ENCODE data around the gene MAP2K5. TPM values are rescaled to one million over a fixed set of nuclear protein-coding genes. Genes with fewer than 3 reads are reported as not detected.

Gene MAP2K5
- total RNA-seq, 1 donor from 2014 or later, result 29.8 TPM

DNA sequence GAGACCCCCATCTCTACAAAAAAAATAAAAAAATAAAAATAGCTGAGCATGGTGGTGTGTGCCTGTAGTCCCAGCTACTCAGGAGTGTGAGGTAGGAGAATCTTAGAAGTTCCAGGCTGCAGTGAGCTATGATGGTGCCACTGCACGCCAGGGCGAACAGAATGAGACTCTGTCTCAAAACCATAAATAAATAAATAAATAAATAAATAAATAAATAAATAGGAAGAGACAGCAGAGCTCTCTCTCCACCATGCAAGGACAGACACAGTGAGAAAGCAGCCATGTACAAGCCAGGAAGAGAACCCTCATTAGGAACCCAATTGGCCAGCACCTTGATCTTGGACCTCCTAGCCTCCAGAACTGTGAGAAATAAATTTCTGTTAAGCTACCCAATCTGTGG is 26.9 kb upstream of the MAP2K5 start:
- no peak for DNase-seq (ENCODE audit: low spot score in 2 of 2, unreplicated experiment in 2 of 2)
- H3K36me3 Mint-ChIP-seq, result peaks cover 18% of the 10 kb centered on the region
- H3K27ac Mint-ChIP-seq, result no peak overlapping the region
- peaks cover 12% of the 10 kb centered on the region for H3K4me1 Mint-ChIP-seq
- no peaks in the 10 kb centered on the region for H3K27me3 Mint-ChIP-seq (ENCODE audit: low read depth)
- H3K9me3 Mint-ChIP-seq, result no peaks in the 10 kb centered on the region
- TF ChIP-seq, protein P1, sequence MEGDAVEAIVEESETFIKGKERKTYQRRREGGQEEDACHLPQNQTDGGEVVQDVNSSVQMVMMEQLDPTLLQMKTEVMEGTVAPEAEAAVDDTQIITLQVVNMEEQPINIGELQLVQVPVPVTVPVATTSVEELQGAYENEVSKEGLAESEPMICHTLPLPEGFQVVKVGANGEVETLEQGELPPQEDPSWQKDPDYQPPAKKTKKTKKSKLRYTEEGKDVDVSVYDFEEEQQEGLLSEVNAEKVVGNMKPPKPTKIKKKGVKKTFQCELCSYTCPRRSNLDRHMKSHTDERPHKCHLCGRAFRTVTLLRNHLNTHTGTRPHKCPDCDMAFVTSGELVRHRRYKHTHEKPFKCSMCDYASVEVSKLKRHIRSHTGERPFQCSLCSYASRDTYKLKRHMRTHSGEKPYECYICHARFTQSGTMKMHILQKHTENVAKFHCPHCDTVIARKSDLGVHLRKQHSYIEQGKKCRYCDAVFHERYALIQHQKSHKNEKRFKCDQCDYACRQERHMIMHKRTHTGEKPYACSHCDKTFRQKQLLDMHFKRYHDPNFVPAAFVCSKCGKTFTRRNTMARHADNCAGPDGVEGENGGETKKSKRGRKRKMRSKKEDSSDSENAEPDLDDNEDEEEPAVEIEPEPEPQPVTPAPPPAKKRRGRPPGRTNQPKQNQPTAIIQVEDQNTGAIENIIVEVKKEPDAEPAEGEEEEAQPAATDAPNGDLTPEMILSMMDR (IDR thresholded peaks at IDR 0.05; ENCODE audit: unreplicated experiment), result no peak
- H3K4me3 Mint-ChIP-seq, result no peak overlapping the region

DNA sequence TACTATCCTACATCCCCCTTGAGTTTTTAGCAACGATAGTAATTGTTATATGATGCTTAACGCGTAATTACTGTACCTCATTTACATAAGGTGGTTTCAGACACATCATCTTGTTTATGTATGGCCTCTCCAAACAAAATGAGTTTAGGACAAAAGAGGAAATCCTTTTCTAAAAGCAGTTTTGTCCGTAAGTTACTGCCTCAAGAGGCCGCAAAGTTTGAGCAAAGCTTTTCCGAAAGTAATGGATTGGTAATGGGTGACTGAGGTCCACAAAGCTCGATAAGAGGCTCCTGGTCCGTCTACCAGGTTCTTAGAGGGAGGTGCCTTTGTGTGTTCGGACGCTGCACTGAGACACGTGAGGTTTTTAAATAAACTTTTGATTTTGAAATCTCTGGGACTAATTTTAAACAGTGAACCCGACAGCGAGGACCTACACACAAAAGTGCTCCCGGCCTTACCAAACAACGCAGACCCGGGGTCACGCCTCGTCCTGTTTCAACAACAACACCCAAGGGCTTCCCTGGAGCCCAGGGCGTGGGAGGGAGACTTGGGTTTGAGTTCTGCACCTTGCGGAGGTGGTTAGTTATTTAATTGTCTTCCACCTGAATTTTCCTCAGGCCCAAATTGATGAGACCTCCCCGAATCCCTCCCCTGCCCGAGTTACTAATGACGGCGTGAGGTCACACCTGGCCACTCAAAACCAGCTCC is 22.0 kb upstream of the MAP2K5 start:
- Mint-ChIP-seq H3K9me3 (no peaks in the 10 kb centered on the region), H3K27ac (peak overlapping the region; percentile 85), H3K36me3 (peaks cover 7% of the 10 kb centered on the region), H3K4me3 (peak overlapping the region; percentile 76), H3K4me1 (peaks cover 28% of the 10 kb centered on the region), H3K27me3 (ENCODE audit: low read depth) (no peaks in the 10 kb centered on the region)
- no peak for DNase-seq (ENCODE audit: low spot score in 2 of 2, unreplicated experiment in 2 of 2)
- TF ChIP-seq, protein P1 (IDR thresholded peaks at IDR 0.05; ENCODE audit: unreplicated experiment), result no peak

DNA sequence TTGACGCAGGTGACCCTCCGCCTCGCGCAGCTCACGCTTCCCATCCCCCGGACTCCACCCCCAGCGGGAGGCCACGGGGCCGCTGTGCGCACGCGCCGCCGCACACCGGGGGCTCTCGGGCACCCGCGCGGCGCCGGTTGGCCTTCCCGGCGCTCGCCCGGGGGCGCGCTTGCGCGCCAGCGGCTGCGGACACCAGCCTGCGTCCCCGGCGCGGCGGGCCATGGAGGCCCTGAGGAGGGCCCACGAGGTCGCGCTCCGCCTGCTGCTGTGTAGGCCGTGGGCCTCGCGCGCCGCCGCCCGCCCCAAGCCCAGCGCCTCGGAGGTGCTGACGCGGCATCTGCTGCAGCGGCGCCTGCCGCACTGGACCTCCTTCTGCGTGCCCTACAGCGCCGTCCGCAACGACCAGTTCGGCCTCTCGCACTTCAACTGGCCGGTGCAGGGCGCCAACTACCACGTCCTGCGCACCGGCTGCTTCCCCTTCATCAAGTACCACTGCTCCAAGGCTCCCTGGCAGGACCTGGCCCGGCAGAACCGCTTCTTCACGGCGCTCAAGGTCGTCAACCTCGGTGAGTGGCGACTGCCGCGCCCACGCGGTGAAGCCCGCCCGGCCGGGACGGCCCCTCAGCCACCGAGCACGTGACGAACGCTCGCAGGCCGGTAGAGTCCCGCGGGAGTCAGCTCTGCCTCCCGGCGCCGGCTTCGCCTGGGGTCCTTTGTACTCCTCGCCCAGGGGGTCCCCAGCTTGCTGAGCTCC is 21.3 kb upstream of the MAP2K5 start, which contains the start of gene C15orf61:
Gene C15orf61, plus strand, starts transcription at position 103 of the 754 bp plus-strand sequence. Its CDS starts 118 bp downstream, at position 221.
- H3K4me3 Mint-ChIP-seq, result peak within 1 kb of the TSS; percentile 82
- H3K9me3 Mint-ChIP-seq, result no peaks in the 10 kb centered on the region
- peak; percentile 76 to 82 for DNase-seq (ENCODE audit: low spot score in 2 of 2, unreplicated experiment in 2 of 2)
- TF ChIP-seq, protein P1 (IDR thresholded peaks at IDR 0.05; ENCODE audit: unreplicated experiment), result no peak
- H3K27ac Mint-ChIP-seq, result peak within 1 kb of the TSS; percentile 97
- peaks cover 7% of the 10 kb centered on the region for H3K36me3 Mint-ChIP-seq
- H3K27me3 Mint-ChIP-seq (ENCODE audit: low read depth), result no peaks in the 10 kb centered on the region
- peaks cover 28% of the 10 kb centered on the region for H3K4me1 Mint-ChIP-seq

DNA sequence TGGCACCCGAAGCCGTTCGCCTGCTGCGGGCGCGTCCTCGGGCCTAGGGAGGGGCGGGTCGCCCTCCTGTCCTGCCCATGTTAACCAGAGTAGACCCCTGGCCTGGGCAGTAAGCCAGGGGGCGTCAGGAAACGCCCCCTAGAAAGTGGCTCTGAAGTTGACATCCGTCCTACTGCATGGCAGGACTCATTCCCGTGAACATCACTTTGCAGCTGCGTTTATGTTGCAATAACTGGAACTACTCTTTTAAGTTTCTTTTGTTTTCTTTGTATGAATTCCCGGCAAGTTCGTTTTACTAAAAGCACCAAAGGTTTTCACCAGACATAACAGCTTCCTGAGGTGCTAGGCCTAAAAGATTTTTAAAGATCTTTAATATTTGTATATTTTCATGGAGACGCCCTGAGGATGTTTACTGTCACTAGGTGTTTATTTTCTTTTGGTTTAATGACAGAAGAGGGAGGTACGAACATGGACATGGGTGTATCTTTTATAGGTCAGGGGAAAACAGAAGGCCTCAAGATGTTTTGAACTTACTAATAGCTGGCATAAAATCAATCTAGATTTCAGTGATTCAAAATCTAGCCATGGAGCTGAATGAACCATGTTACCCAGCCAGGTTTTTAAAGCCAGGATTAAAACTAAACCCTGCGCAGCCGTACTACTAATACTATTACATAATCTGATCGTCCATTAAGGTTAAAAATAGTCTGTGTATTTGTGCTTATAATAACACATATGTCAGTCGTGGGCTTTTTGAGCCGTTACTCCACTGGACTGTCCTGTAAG is 20.5 kb upstream of the MAP2K5 start:
- TF ChIP-seq, protein P1 (IDR thresholded peaks at IDR 0.05; ENCODE audit: unreplicated experiment), result no peak
- Mint-ChIP-seq H3K4me3 (peak overlapping the region; percentile 82), H3K27me3 (ENCODE audit: low read depth) (no peaks in the 10 kb centered on the region), H3K27ac (peak overlapping the region; percentile 97), H3K9me3 (no peaks in the 10 kb centered on the region), H3K4me1 (peaks cover 28% of the 10 kb centered on the region), H3K36me3 (peaks cover 6% of the 10 kb centered on the region)
- DNase-seq (ENCODE audit: low spot score in 2 of 2, unreplicated experiment in 2 of 2), result no peak

DNA sequence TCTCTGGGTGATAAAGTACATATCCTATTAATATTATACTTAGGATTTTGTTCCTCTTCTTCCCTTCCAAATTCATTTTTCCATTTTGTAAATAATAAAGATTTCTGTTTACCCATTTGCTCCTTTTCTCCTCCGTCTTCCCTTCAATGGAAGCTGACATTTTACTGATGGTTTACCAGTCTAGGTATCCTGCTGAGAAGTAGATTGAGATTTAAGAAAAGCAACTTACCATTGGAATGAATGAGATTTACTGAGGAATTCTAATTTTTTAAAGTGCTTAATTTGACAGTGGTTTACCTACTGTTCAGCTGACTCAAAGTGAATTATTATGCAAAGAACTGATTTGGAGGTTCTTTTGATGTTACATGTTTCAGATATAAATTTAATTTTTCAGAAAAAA is 19.2 kb upstream of the MAP2K5 start:
- H3K27me3 Mint-ChIP-seq (ENCODE audit: low read depth), result no peaks in the 10 kb centered on the region
- TF ChIP-seq, protein P1 (IDR thresholded peaks at IDR 0.05; ENCODE audit: unreplicated experiment), result no peak
- peak overlapping the region; percentile 82 for H3K4me3 Mint-ChIP-seq
- H3K27ac Mint-ChIP-seq, result no peak overlapping the region
- H3K9me3 Mint-ChIP-seq, result no peaks in the 10 kb centered on the region
- no peak for DNase-seq (ENCODE audit: low spot score in 2 of 2, unreplicated experiment in 2 of 2)
- H3K36me3 Mint-ChIP-seq, result peaks cover 4% of the 10 kb centered on the region
- peaks cover 32% of the 10 kb centered on the region for H3K4me1 Mint-ChIP-seq
